ENCODE measurements around the gene ANKRD63.

The ANKRD63 gene

DNA sequence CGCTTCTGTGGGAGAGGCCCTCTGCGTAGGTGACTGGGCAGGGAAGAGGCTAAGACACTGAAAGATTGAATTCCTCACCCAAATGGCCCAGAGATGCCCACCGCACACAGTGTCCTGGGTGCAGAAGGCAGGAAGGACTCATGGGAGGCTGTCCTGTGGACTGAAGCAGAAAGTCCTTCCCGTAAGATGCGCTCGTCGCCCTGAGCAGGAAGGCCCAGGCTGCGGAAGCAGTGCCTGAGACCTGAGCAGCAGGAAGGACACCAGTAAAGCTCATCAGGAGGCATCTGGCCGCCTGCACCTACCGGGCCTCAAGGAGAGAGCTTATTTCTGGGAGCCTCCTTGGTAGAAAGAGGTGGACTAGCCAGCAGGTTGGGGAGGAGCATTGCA, 40.7 kb downstream of the ANKRD63 start:
- H3K4me3 ChIP-seq (ENCODE audit: low read depth, low read length) = no peak overlapping the region
- TF ChIP-seq POLR2A (IDR thresholded peaks at IDR 0.05; ENCODE audit: extremely low read depth, insufficient read length) = no peak
- no peak for TF ChIP-seq MYC (IDR thresholded peaks at IDR 0.05; ENCODE audit: low read depth, low read length)
- TF ChIP-seq, protein P1, sequence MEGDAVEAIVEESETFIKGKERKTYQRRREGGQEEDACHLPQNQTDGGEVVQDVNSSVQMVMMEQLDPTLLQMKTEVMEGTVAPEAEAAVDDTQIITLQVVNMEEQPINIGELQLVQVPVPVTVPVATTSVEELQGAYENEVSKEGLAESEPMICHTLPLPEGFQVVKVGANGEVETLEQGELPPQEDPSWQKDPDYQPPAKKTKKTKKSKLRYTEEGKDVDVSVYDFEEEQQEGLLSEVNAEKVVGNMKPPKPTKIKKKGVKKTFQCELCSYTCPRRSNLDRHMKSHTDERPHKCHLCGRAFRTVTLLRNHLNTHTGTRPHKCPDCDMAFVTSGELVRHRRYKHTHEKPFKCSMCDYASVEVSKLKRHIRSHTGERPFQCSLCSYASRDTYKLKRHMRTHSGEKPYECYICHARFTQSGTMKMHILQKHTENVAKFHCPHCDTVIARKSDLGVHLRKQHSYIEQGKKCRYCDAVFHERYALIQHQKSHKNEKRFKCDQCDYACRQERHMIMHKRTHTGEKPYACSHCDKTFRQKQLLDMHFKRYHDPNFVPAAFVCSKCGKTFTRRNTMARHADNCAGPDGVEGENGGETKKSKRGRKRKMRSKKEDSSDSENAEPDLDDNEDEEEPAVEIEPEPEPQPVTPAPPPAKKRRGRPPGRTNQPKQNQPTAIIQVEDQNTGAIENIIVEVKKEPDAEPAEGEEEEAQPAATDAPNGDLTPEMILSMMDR (IDR thresholded peaks at IDR 0.05; ENCODE audit: low read depth, low read length) = no peak
- DNase-seq (ENCODE audit: low read depth) = no peak

DNA sequence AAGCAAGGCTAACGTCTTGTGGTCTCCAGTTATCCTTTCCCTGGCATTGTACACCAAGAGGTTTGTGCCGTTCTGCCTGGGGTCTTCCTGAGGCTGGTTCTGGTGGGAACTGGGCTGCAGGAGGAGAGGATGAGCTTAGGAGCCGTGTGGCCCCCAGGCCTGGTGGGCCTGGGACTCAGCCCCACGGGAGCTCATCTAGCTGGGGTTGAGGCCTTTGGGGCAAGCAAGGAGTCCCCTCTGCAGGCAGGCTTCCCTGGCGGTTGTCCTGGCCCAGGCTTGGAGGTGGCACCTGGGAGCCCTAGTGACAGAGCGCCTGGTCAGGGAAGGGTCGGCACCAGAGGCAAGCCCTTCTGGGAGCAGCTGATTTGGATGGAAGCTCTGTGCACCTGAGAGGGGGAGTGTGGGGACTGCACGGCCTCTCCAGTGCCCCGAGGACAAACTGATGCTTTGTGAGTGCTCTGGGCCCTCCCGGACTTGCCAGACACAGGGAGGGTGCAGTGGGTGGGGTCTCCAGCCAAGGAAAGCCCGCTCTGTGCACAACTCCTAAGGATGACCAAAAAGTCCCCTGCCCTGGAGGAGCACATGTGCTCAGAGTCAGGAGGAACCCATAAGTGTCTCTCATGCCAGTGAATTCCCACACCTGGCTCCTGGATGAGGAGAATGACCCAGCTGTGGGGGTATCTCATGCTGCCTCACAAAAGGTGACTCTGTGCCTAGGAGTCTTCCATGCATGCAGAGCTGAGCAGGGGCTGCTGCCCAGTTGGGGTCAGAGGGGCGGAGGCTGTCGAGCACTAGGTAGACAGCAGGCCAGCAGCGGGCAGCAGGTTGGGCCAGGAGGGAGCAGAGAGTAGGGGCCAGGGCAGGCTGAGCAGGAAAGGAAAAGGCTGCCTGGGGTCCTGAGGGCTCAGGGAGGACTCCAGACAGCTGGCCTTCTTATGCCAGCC, 41.3 kb downstream of the ANKRD63 start:
- DNase-seq (ENCODE audit: low read depth) = no peak
- TF ChIP-seq, protein P1 (IDR thresholded peaks at IDR 0.05; ENCODE audit: low read depth, low read length) = no peak
- no peak for TF ChIP-seq MYC (IDR thresholded peaks at IDR 0.05; ENCODE audit: low read depth, low read length)
- TF ChIP-seq, protein P2, sequence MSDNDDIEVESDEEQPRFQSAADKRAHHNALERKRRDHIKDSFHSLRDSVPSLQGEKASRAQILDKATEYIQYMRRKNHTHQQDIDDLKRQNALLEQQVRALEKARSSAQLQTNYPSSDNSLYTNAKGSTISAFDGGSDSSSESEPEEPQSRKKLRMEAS (IDR thresholded peaks at IDR 0.05; ENCODE audit: low read depth, low read length) = no peak
- no peak for TF ChIP-seq POLR2A (IDR thresholded peaks at IDR 0.05; ENCODE audit: extremely low read depth, insufficient read length)
- H3K4me3 ChIP-seq (ENCODE audit: low read depth, low read length) = no peak overlapping the region

DNA sequence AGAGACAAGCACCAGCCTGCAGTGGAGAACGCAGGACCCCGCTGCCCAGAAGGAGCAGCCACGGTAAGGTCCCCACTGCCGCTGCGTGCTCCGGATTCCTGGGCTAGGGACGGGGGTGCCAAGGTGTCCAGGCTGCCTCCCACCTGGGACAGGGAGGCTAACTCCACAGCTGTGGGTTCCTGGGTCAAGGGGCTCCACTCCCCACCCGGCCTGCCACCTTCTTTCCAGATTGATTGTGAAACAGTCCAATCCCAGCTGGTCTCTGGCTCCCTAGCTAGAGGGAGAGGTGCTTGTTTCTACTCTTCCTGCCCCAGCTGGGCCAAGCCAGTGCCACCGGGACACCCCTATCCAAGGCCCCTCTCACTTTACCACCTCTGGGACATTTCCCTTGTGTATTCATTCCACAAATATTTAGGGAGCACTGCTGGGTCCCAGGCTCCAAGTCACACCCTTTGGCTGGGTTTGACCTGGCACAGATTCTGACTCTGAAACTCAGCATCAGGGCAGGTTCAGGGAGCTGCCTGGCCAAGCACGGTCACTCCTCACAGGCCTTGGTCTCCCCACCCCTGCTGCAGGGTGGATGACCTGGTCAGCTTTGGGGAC, 42.1 kb downstream of the ANKRD63 start:
- DNase-seq (ENCODE audit: low read depth) = no peak
- no peak overlapping the region for H3K4me3 ChIP-seq (ENCODE audit: low read depth, low read length)
- TF ChIP-seq, protein P2 (IDR thresholded peaks at IDR 0.05; ENCODE audit: low read depth, low read length) = no peak
- no peak for TF ChIP-seq POLR2A (IDR thresholded peaks at IDR 0.05; ENCODE audit: extremely low read depth, insufficient read length)

DNA sequence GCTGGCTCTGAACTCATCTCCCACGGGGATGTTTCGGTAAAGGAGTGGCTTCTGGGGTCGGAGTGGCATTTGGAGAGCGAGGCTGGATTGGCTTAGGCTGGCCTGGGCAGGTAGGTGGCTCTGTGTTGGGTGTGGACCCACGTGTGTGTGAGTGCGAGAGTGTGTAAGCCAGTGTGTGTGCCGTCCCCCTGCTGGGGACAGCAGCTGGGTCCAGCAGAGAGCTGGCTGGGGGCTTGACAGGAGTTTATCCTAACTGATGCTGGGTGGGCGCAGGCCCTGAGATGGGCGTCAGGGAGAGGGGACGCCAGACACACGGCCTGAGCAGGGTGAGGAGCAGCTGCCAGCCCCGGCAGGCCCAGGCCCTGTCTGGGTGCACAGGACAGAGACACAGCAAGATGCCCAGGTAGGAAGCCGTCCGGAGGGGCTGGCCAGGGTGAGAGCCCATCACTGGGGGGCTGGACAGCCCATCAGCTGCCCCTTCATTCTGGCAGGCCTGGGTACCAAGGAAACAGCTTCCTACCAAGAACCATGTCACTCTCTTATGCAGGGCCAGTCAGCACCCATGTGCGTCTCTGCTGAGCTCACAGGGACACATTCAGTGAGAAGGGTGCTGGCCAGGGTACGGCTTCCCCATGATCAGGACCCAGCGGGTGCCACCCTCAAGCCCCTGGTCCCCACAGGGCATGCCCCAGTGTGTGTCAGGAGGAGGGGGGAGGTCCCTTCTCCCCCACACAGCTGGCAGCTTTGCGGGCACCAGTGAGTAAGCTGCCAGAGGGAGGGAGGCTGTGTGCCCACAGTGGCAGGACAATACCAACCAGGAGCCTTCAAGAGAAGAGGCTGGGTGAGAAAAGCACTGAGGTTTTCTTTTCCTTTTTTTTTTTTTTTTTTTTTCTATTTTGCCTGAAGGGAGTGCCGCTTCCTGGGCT, 42.9 kb downstream of the ANKRD63 start:
- DNase-seq (ENCODE audit: low read depth) = no peak
- H3K4me3 ChIP-seq (ENCODE audit: low read depth, low read length) = no peak overlapping the region
- TF ChIP-seq, protein P1 (IDR thresholded peaks at IDR 0.05; ENCODE audit: low read depth, low read length) = no peak
- TF ChIP-seq MYC (IDR thresholded peaks at IDR 0.05; ENCODE audit: low read depth, low read length) (no peak), POLR2A (IDR thresholded peaks at IDR 0.05; ENCODE audit: extremely low read depth, insufficient read length) (no peak)
- TF ChIP-seq, protein P2 (IDR thresholded peaks at IDR 0.05; ENCODE audit: low read depth, low read length) = no peak

DNA sequence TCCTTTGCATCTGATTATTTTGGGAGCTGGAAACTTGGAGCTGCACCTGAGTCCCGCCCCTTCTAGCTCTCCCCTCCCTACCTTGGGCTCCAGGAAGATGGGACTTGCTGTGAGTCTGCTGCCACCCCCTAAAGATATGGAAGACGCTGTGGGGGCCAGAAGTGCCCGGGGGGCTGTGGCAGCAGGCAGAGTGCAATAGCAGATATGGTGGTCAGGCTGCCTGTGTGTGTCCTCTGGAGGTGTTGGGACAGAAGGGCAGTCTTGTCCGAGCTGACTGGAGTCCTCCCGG, 43.5 kb downstream of the ANKRD63 start:
- TF ChIP-seq POLR2A (IDR thresholded peaks at IDR 0.05; ENCODE audit: extremely low read depth, insufficient read length) = no peak
- no peak for TF ChIP-seq MYC (IDR thresholded peaks at IDR 0.05; ENCODE audit: low read depth, low read length)
- TF ChIP-seq, protein P1 (IDR thresholded peaks at IDR 0.05; ENCODE audit: low read depth, low read length) = no peak
- TF ChIP-seq, protein P2 (IDR thresholded peaks at IDR 0.05; ENCODE audit: low read depth, low read length) = no peak
- DNase-seq (ENCODE audit: low read depth) = no peak
- no peak overlapping the region for H3K4me3 ChIP-seq (ENCODE audit: low read depth, low read length)

All from NB4 (cell line).